NT2/D1 (cell line): ENCODE data around the gene ROPN1L.

Experiments
- SUZ12 ChIP-seq: IDR thresholded peaks from 2 replicates; pipeline ENCODE4 v1.6.1; 2011; ENCODE audit not compliant: insufficient read length, insufficient read depth; ENCODE audit errors: extremely low read depth
- YY1 ChIP-seq: IDR thresholded peaks from 2 replicates; pipeline ENCODE4 v1.6.1; 2011; ENCODE audit not compliant: insufficient read length, insufficient read depth
- ZNF274 ChIP-seq: IDR thresholded peaks from 2 replicates; pipeline ENCODE4 v1.6.1; 2011; ENCODE audit warnings: mild to moderate bottlenecking, low read depth, low read length

- no peak for TF ChIP-seq ZNF274
- TF ChIP-seq YY1: no peak
- no peak for TF ChIP-seq SUZ12
Observed at GRCh38 chr5:10465726-10466125, 24.0 kb downstream of the ROPN1L start.
